ENCODE data around the gene NOTCH2. TPM values are rescaled to one million over a fixed set of nuclear protein-coding genes. Genes with fewer than 3 reads are reported as not detected.

NOTCH2 gene
- total RNA-seq, 2 donors from 2014 or later = 171 to 190 TPM

DNA sequence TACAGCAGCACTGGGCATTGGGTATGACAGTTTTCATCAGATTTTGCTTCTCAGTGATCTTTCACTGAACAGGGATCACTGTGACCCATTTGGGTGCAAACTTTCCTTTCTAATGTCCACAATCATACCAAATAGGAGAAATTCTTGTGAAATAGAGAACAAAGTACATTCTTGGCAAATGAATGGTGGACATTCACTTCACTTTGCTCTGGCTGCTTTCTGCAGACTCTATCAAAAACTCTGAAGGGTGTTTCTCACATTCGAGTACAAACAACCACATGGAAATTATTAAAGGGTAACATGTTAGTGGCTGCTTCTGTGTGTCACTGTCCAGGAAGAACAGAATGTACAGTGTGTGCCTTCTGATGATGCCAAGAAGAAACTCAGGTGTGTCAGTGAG is 111.2 kb downstream of the NOTCH2 start:
- peaks cover 8% of the 10 kb centered on the region for H3K36me3 ChIP-seq
- no peak for ATAC-seq (ENCODE audit: insufficient number of reproducible peaks, low FRiP score, low read depth)

DNA sequence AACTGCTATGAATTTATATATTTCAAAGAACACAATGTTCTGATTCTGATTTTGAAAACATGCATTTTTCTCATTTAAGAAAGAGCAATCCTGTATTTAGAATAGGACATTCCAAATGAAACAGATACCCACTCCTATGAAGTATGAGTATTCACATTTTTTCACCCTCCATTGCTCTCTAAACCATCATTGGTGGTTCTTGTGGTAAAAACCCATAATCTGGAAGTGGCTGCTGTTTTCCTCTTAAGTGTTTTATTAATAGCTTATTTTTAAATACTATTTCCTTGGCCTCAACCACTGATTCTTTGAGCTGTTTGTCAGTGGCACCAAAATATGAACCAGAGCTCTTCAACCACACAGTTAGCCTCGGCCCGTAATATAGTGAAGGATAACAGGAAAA is 113.2 kb downstream of the NOTCH2 start:
- Histone ChIP-seq H3K27ac (peak overlapping the region; percentile 47 to 52), H3K4me1 (ENCODE audit: control insufficient read depth in 1 of 2, low read depth in 2 of 2) (peaks cover 49 to 77% of the 10 kb centered on the region in 2 donors)

More for the DNA sequence above, 111.2 kb downstream of the NOTCH2 start:
- H3K27ac ChIP-seq = peak overlapping the region in 1 of 2 donors; percentile 34
- TF ChIP-seq, protein P1, sequence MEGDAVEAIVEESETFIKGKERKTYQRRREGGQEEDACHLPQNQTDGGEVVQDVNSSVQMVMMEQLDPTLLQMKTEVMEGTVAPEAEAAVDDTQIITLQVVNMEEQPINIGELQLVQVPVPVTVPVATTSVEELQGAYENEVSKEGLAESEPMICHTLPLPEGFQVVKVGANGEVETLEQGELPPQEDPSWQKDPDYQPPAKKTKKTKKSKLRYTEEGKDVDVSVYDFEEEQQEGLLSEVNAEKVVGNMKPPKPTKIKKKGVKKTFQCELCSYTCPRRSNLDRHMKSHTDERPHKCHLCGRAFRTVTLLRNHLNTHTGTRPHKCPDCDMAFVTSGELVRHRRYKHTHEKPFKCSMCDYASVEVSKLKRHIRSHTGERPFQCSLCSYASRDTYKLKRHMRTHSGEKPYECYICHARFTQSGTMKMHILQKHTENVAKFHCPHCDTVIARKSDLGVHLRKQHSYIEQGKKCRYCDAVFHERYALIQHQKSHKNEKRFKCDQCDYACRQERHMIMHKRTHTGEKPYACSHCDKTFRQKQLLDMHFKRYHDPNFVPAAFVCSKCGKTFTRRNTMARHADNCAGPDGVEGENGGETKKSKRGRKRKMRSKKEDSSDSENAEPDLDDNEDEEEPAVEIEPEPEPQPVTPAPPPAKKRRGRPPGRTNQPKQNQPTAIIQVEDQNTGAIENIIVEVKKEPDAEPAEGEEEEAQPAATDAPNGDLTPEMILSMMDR (IDR thresholded peaks at IDR 0.05) = no peak
- H3K9me3 ChIP-seq = no peaks in the 10 kb centered on the region
- peaks cover 60 to 93% of the 10 kb centered on the region in 2 donors for H3K4me1 ChIP-seq (ENCODE audit: control insufficient read depth in 1 of 2, low read depth in 2 of 2)
- H3K27me3 ChIP-seq (replicated peaks; ENCODE audit: insufficient read depth) = no peaks in the 10 kb centered on the region
- no peak overlapping the region for H3K4me3 ChIP-seq
- DNase-seq (ENCODE audit: low spot score) = no peak

DNA sequence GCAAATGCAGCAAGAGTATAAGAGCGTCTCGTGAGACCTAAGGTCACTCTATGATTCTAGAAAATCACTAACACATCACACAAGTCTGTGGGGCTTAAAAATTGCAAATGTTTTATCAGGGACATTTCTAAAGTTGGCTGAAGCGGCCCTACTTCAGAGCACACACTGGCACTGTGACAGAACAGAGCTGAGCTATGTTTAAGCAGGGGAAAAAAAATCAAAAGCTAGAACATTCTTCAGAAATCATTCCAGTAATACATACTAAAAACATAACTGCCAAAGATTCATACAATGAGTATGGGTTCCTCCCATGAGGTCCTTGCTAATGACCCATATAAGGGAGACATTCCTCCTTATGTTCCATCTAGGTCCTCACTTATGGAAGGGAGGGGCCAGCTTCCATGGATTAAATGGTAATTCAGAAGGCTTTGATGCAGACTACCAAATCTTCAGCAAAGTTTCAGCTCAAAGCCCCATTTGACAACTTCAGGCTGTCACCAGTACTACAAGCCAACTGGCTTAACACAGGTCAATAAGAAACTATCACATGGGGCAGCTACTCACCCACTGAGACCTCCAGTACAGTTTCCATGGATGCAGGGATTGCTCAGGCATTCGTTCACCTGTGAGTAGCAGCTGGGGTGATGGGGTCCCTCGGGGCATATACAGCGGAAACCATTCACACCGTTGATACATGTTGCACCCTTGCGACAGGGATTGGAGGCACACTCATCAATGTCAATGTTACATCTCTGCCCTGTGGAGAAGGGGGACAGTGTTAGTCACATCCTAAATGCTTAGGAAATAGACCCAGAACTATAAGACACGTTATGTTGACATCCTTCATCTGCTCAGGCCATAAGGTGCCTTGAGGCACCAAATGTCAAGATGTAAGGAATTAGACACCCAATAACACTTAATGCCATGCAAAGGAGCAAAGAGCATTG is 114.7 kb downstream of the NOTCH2 start:
- Histone ChIP-seq H3K4me1 (ENCODE audit: control insufficient read depth in 1 of 2, low read depth in 2 of 2) (peaks cover 36 to 63% of the 10 kb centered on the region in 2 donors), H3K4me3 (no peak overlapping the region), H3K27ac (peak overlapping the region; percentile 47 to 76), H3K27me3 (replicated peaks; ENCODE audit: insufficient read depth) (no peaks in the 10 kb centered on the region), H3K36me3 (peaks cover 42% of the 10 kb centered on the region), H3K9me3 (no peaks in the 10 kb centered on the region)
- no peak for DNase-seq (ENCODE audit: low spot score)
- TF ChIP-seq, protein P1 (IDR thresholded peaks at IDR 0.05) = no peak
- peak; percentile 50 for ATAC-seq (ENCODE audit: insufficient number of reproducible peaks, low FRiP score, low read depth)

More for the DNA sequence above, 113.2 kb downstream of the NOTCH2 start:
- no peaks in the 10 kb centered on the region for H3K27me3 ChIP-seq (replicated peaks; ENCODE audit: insufficient read depth)
- no peak for DNase-seq (ENCODE audit: low spot score)
- H3K9me3 ChIP-seq = no peaks in the 10 kb centered on the region
- H3K4me3 ChIP-seq = no peak overlapping the region
- TF ChIP-seq, protein P1 (IDR thresholded peaks at IDR 0.05) = no peak
- no peak for ATAC-seq (ENCODE audit: insufficient number of reproducible peaks, low FRiP score, low read depth)
- H3K36me3 ChIP-seq = peaks cover 28% of the 10 kb centered on the region

DNA sequence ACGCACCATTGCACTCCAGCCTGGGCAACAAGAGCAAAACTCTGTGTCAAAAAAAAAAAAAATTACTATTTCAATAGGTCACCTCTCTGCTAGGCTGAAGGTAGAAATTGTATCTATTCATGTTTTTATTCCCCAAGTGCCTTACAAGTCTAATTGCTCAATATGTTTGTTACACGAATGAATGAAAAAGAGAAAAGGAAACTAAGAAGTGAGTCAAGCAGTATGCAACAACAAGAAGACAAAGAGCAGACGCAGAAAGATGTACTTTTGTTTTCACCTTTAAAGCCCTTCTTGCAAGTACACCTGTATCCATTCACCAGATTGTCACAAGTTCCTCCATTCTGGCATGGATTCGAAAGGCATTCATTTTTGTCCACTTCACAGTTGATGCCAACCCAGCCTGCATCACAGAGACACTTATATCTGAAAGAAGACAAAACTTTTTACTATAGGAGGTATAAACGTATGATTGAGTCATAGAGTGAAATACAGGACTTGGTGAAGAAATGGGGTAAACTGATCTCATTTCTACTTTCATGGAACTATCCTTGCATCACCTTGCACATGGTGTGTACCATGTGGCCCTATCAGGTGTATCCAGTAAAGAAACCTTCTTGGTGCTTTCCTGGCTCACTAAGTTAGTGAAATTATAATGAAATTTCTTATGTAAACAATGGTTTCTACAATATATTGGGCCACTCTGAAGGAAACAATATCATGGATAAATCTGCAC is 116.0 kb downstream of the NOTCH2 start:
- H3K4me3 ChIP-seq = no peak overlapping the region
- peak overlapping the region; percentile 47 to 51 for H3K27ac ChIP-seq
- DNase-seq (ENCODE audit: low spot score) (no peak), ATAC-seq (ENCODE audit: insufficient number of reproducible peaks, low FRiP score, low read depth) (no peak)
- TF ChIP-seq, protein P1 (IDR thresholded peaks at IDR 0.05) = no peak
- H3K36me3 ChIP-seq = peaks cover 44% of the 10 kb centered on the region
- H3K27me3 ChIP-seq (replicated peaks; ENCODE audit: insufficient read depth) = no peaks in the 10 kb centered on the region
- peaks cover 32 to 50% of the 10 kb centered on the region in 2 donors for H3K4me1 ChIP-seq (ENCODE audit: control insufficient read depth in 1 of 2, low read depth in 2 of 2)
- H3K9me3 ChIP-seq = no peaks in the 10 kb centered on the region

DNA sequence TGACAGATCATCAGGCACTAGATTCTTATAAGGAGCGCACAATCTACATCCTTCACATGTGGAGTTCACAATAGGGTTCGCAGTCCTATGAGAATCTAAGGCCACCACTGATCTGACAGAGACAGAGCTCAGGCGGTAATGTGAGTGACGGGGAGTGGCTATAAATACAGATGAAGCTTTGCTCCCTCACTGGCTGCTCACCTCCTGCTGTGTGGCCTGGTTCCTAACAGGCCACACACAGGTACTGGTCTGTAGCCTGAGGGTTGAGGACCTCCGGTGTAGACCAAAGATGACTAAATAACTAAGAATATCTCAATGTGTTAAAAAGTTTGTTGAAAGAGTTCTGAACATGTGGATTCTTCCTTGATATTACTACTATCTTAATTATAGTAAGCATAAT is 117.0 kb downstream of the NOTCH2 start:
- Histone ChIP-seq H3K36me3 (peaks cover 51% of the 10 kb centered on the region), H3K4me1 (ENCODE audit: control insufficient read depth in 1 of 2, low read depth in 2 of 2) (peaks cover 26 to 41% of the 10 kb centered on the region in 2 donors), H3K27ac (no peak overlapping the region), H3K4me3 (no peak overlapping the region), H3K27me3 (replicated peaks; ENCODE audit: insufficient read depth) (no peaks in the 10 kb centered on the region), H3K9me3 (no peaks in the 10 kb centered on the region)
- TF ChIP-seq, protein P1 (IDR thresholded peaks at IDR 0.05) = no peak
- ATAC-seq (ENCODE audit: insufficient number of reproducible peaks, low FRiP score, low read depth) (no peak), DNase-seq (ENCODE audit: low spot score) (no peak)

Data from thoracic aorta (tissue), 2 donors.